Lower leg skin (tissue), 3 donors: Measurements from ENCODE around the gene PRG3.

Experiments
- POLR2A ChIP-seq, 2 donors: fragments of 450-650 bp; IDR thresholded peaks; one replicate each; pipeline ENCODE4 v1.6.1; 2016 to 2017; ENCODE audit warnings: antibody characterized with exemption in 2 of 2, mild to moderate bottlenecking in 1 of 2, moderate library complexity in 1 of 2
- TF ChIP-seq, protein P1 (sequence below), 3 donors: fragments of 450-650 bp; IDR thresholded peaks; one replicate each; pipeline ENCODE4 v1.5.1; 2016; ENCODE audit warnings: antibody characterized with exemption in 3 of 3, mild to moderate bottlenecking in 3 of 3, moderate library complexity in 2 of 3

DNA sequence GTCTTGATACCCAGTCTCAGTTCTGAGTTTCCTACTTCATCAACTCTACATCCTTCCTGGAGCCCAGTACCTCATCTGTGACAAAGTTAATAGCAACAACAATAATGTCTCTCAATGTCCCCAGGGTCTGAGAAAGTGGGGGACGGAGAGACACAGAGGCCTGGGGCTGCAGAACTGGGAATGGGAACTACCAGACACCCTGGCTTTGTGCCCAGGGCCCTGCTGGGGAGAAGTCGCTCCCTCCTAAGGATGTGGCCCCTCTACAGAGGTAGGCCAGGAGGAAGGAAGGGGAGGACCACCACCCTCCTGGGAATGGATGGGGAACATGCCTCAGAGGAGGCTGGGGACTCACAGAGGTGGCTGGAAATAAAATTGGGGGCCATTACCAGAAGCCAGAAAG is 5.5 kb downstream of the PRG3 start:
- TF ChIP-seq, protein P1, sequence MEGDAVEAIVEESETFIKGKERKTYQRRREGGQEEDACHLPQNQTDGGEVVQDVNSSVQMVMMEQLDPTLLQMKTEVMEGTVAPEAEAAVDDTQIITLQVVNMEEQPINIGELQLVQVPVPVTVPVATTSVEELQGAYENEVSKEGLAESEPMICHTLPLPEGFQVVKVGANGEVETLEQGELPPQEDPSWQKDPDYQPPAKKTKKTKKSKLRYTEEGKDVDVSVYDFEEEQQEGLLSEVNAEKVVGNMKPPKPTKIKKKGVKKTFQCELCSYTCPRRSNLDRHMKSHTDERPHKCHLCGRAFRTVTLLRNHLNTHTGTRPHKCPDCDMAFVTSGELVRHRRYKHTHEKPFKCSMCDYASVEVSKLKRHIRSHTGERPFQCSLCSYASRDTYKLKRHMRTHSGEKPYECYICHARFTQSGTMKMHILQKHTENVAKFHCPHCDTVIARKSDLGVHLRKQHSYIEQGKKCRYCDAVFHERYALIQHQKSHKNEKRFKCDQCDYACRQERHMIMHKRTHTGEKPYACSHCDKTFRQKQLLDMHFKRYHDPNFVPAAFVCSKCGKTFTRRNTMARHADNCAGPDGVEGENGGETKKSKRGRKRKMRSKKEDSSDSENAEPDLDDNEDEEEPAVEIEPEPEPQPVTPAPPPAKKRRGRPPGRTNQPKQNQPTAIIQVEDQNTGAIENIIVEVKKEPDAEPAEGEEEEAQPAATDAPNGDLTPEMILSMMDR (IDR thresholded peaks at IDR 0.05): no peak
- TF ChIP-seq POLR2A (IDR thresholded peaks at IDR 0.05): no peak
